Endodermal cell (in vitro differentiated cells): ENCODE results near the gene VSIG4. TPM values are rescaled to one million over a fixed set of nuclear protein-coding genes. Genes with fewer than 3 reads are reported as not detected.

Experiments
- DNase-seq: peaks from one replicate; pipeline ENCODE4 v3.0.0-alpha.2; 2017
- H3K27ac ChIP-seq: 2 replicates; pipeline ENCODE4 v1.5.1; 2013; ENCODE audit warnings: mild to moderate bottlenecking, low read depth, low read length, moderate library complexity
- H3K27me3 ChIP-seq: 2 replicates; pipeline ENCODE4 v1.6.1; 2013; ENCODE audit warnings: mild to moderate bottlenecking, low read length, moderate library complexity; ENCODE audit not compliant: insufficient read depth, control insufficient read depth, poor library complexity, severe bottlenecking
- H3K36me3 ChIP-seq: 2 replicates; pipeline ENCODE4 v1.7.0; 2013; ENCODE audit warnings: mild to moderate bottlenecking, low read length, moderate library complexity; ENCODE audit not compliant: control insufficient read depth, insufficient read depth
- H3K4me1 ChIP-seq: one replicate; pipeline ENCODE4 v1.7.0; 2013; ENCODE audit warnings: low read length; ENCODE audit not compliant: control insufficient read depth, insufficient read depth
- H3K4me3 ChIP-seq: 2 replicates; pipeline ENCODE4 v1.5.1; 2013; ENCODE audit warnings: mild to moderate bottlenecking, low read length, moderate library complexity
- H3K9ac ChIP-seq: 2 replicates; pipeline ENCODE4 v1.6.1; 2013; ENCODE audit warnings: mild to moderate bottlenecking, low read length, moderate library complexity; ENCODE audit not compliant: poor library complexity, severe bottlenecking; ENCODE audit errors: extremely low read depth
- H3K9me3 ChIP-seq: 2 replicates; pipeline ENCODE4 v1.6.1; 2013; ENCODE audit warnings: mild to moderate bottlenecking, low read length, moderate library complexity; ENCODE audit not compliant: control insufficient read depth
- H3K27ac Mint-ChIP-seq: 2 replicates; pipeline ENCODE4 v1.8.0; 2020; ENCODE audit warnings: mixed read lengths
- H3K27me3 Mint-ChIP-seq: 2 replicates; pipeline ENCODE4 v1.8.0; 2021; ENCODE audit warnings: mild to moderate bottlenecking, mixed read lengths; ENCODE audit not compliant: insufficient read depth
- H3K36me3 Mint-ChIP-seq: 2 replicates; pipeline ENCODE4 v1.8.0; 2020; ENCODE audit warnings: low read depth, mixed read lengths
- H3K4me1 Mint-ChIP-seq: 2 replicates; pipeline ENCODE4 v1.8.0; 2020; ENCODE audit warnings: mixed read lengths
- H3K4me3 Mint-ChIP-seq: 2 replicates; pipeline ENCODE4 v1.8.0; 2020; ENCODE audit warnings: mild to moderate bottlenecking, moderate library complexity, mixed read lengths
- H3K9me3 Mint-ChIP-seq: 2 replicates; pipeline ENCODE4 v1.8.0; 2020; ENCODE audit warnings: mild to moderate bottlenecking, mixed read lengths
- CTCF ChIP-seq: fragments of 200-600 bp; sonication (generic); conservative IDR thresholded peaks from 2 replicates; pipeline ENCODE4 v1.5.0; 2021; ENCODE audit warnings: antibody characterized with exemption, mild to moderate bottlenecking
- WGBS, 2 experiments: methylation state at CpG; one replicate each; pipeline versions ENCODE4 v1.1.5 to v1.1.7; 2013; ENCODE audit warnings: missing lambda C conversion rate in 2 of 2, mixed read lengths in 1 of 2; ENCODE audit not compliant: insufficient coverage in 1 of 2, insufficient read length in 1 of 2; 5-methylcytosine and 5-hydroxymethylcytosine counted together
- total RNA-seq, 2 donors: library from RNA; stranded (reverse); fragmentation: NEBNext Ultra II Directional in 1 of 2; extraction: Animal tissue kit (Norgen Biotek cat#: 25700) in 1 of 2; gene quantifications; 2 replicates in 1 of 2; 3 replicates in 1 of 2; pipeline ENCODE4 v1.2.1, GENCODE V29; 2021

The VSIG4 gene
- total RNA-seq, 2 donors from 2014 or later, result not detected

GRCh38 chrX:65997978-65998717 lies 41.7 kb downstream of the VSIG4 start:
- no peaks in the 10 kb centered on the region for H3K27me3 Mint-ChIP-seq
- no peaks in the 10 kb centered on the region for H3K27me3 ChIP-seq

GRCh38 chrX:65994519-65995506 lies 45.1 kb downstream of the VSIG4 start:
- H3K9ac ChIP-seq, result no peak overlapping the region
- no peak overlapping the region for H3K4me3 ChIP-seq
- H3K4me1 ChIP-seq, result no peaks in the 10 kb centered on the region
- Mint-ChIP-seq H3K27ac (no peak overlapping the region), H3K4me1 (peaks cover 7% of the 10 kb centered on the region), H3K4me3 (no peak overlapping the region), H3K27me3 (no peaks in the 10 kb centered on the region), H3K36me3 (no peaks in the 10 kb centered on the region), H3K9me3 (peaks cover 38% of the 10 kb centered on the region)
- no peaks in the 10 kb centered on the region for H3K9me3 ChIP-seq
- TF ChIP-seq CTCF, result no peak
- no peaks in the 10 kb centered on the region for H3K27me3 ChIP-seq
- DNase-seq, result no peak
- no peaks in the 10 kb centered on the region for H3K36me3 ChIP-seq
- 94% methylated on average over 2 of the region's 3 CpGs; no CpG with 5 or more reads in 1 of the 2 experiments for WGBS, 2 experiments
- H3K27ac ChIP-seq, result no peak overlapping the region

More at GRCh38 chrX:65997978-65998717, 41.7 kb downstream of the VSIG4 start:
- H3K9me3 Mint-ChIP-seq, result peaks cover 44% of the 10 kb centered on the region
- peaks cover 3% of the 10 kb centered on the region for H3K4me1 Mint-ChIP-seq
- H3K27ac Mint-ChIP-seq, result no peak overlapping the region
- no peak overlapping the region for H3K9ac ChIP-seq
- WGBS, 2 experiments, result 92% methylated on average over 2 of the region's 2 CpGs; no CpG with 5 or more reads in 1 of the 2 experiments
- H3K4me1 ChIP-seq, result no peaks in the 10 kb centered on the region
- no peaks in the 10 kb centered on the region for H3K36me3 ChIP-seq
- H3K9me3 ChIP-seq, result no peaks in the 10 kb centered on the region
- H3K36me3 Mint-ChIP-seq, result no peaks in the 10 kb centered on the region
- H3K4me3 Mint-ChIP-seq, result no peak overlapping the region
- no peak for DNase-seq
- no peak overlapping the region for H3K4me3 ChIP-seq
- no peak overlapping the region for H3K27ac ChIP-seq
- TF ChIP-seq CTCF, result no peak

GRCh38 chrX:65993915-65994460 lies 45.9 kb downstream of the VSIG4 start:
- no peak for DNase-seq

More at GRCh38 chrX:65993915-65994460, 45.9 kb downstream of the VSIG4 start:
- H3K4me3 Mint-ChIP-seq, result no peak overlapping the region
- H3K27ac Mint-ChIP-seq, result no peak overlapping the region
- H3K27me3 Mint-ChIP-seq, result no peaks in the 10 kb centered on the region
- peaks cover 8% of the 10 kb centered on the region for H3K4me1 Mint-ChIP-seq
- H3K9me3 Mint-ChIP-seq, result peaks cover 39% of the 10 kb centered on the region
- H3K27ac ChIP-seq, result no peak overlapping the region
- H3K27me3 ChIP-seq, result no peaks in the 10 kb centered on the region
- no peak overlapping the region for H3K9ac ChIP-seq
- no peaks in the 10 kb centered on the region for H3K36me3 ChIP-seq
- no peaks in the 10 kb centered on the region for H3K4me1 ChIP-seq
- H3K4me3 ChIP-seq, result no peak overlapping the region
- H3K9me3 ChIP-seq, result no peaks in the 10 kb centered on the region
- 96% methylated on average over 2 of the region's 2 CpGs; no CpG with 5 or more reads in 1 of the 2 experiments for WGBS, 2 experiments
- no peaks in the 10 kb centered on the region for H3K36me3 Mint-ChIP-seq
- TF ChIP-seq CTCF, result no peak
